Astrocyte (in vitro differentiated cells and primary cell): ENCODE measurements around the gene HTR4. TPM values are rescaled to one million over a fixed set of nuclear protein-coding genes. Genes with fewer than 3 reads are reported as not detected.

Experiments
- DNase-seq: peaks from one replicate; pipeline ENCODE4 v3.0.0-alpha.2; 2010; ENCODE audit warnings: low read depth
- FAIRE-seq: peaks from 2 replicates; lab custom pipeline; 2011; peaks lifted over from hg19 to GRCh38; lab: Jason Lieb, UNC
- H2AFZ ChIP-seq: 2 replicates; pipeline ENCODE4 v1.6.0; 2012; ENCODE audit warnings: low read depth, low read length, inconsistent platforms
- H3K27ac ChIP-seq: 2 replicates; pipeline ENCODE4 v1.5.1; 2011; ENCODE audit warnings: low read depth, low read length, inconsistent platforms
- H3K27me3 ChIP-seq: 2 replicates; pipeline ENCODE4 v1.6.0; 2011; ENCODE audit warnings: low read length, inconsistent platforms; ENCODE audit not compliant: insufficient read depth
- H3K36me3 ChIP-seq: 2 replicates; pipeline ENCODE4 v1.5.1; 2011; ENCODE audit warnings: low read length, inconsistent platforms; ENCODE audit not compliant: insufficient read depth
- H3K4me1 ChIP-seq: 2 replicates; pipeline ENCODE4 v1.5.1; 2011; ENCODE audit warnings: low read length, inconsistent platforms; ENCODE audit not compliant: insufficient read depth
- H3K4me2 ChIP-seq: 2 replicates; pipeline ENCODE4 v1.6.0; 2012; ENCODE audit warnings: low read length, inconsistent platforms
- H3K4me3 ChIP-seq: 2 replicates; pipeline ENCODE4 v1.5.1; 2011; ENCODE audit warnings: low read depth, mild to moderate bottlenecking, low read length, inconsistent platforms; ENCODE audit not compliant: insufficient read depth
- H3K79me2 ChIP-seq: 2 replicates; pipeline ENCODE4 v1.6.0; 2012; ENCODE audit warnings: mild to moderate bottlenecking, low read length, inconsistent platforms; ENCODE audit not compliant: insufficient read depth
- H3K9ac ChIP-seq: 2 replicates; pipeline ENCODE4 v1.6.0; 2012; ENCODE audit warnings: mild to moderate bottlenecking, low read length, inconsistent platforms
- H3K9me3 ChIP-seq: 2 replicates; pipeline ENCODE4 v1.5.1; 2012; ENCODE audit warnings: low read depth, mild to moderate bottlenecking, low read length, inconsistent platforms; ENCODE audit not compliant: insufficient read depth
- H4K20me1 ChIP-seq: 2 replicates; pipeline ENCODE4 v1.6.0; 2012; ENCODE audit warnings: low read length, inconsistent platforms; ENCODE audit not compliant: insufficient read depth
- H3K27ac Mint-ChIP-seq: one replicate; pipeline ENCODE4 v1.8.0; 2021; ENCODE audit warnings: mild to moderate bottlenecking, mixed read lengths; ENCODE audit not compliant: unreplicated experiment
- H3K27me3 Mint-ChIP-seq: one replicate; pipeline ENCODE4 v1.8.0; 2021; ENCODE audit warnings: low read depth, mixed read lengths; ENCODE audit not compliant: unreplicated experiment
- H3K36me3 Mint-ChIP-seq: one replicate; pipeline ENCODE4 v1.8.0; 2021; ENCODE audit warnings: low read depth, mixed read lengths; ENCODE audit not compliant: unreplicated experiment
- H3K4me1 Mint-ChIP-seq: one replicate; pipeline ENCODE4 v1.8.0; 2021; ENCODE audit warnings: low read depth, mixed read lengths; ENCODE audit not compliant: unreplicated experiment
- H3K4me3 Mint-ChIP-seq: one replicate; pipeline ENCODE4 v1.8.0; 2021; ENCODE audit warnings: mild to moderate bottlenecking, moderate library complexity, mixed read lengths; ENCODE audit not compliant: unreplicated experiment
- H3K9me3 Mint-ChIP-seq: one replicate; pipeline ENCODE4 v1.8.0; 2021; ENCODE audit warnings: mild to moderate bottlenecking, mixed read lengths; ENCODE audit not compliant: unreplicated experiment
- CTCF ChIP-seq: IDR thresholded peaks from 2 replicates; pipeline ENCODE4 v1.5.1; 2011; ENCODE audit warnings: low read depth, mild to moderate bottlenecking, inconsistent platforms, low read length, moderate library complexity; ENCODE audit not compliant: insufficient read depth
- EZH2 ChIP-seq: IDR thresholded peaks from 2 replicates; pipeline ENCODE4 v1.6.1; 2012; ENCODE audit warnings: mild to moderate bottlenecking, low read length, inconsistent platforms; ENCODE audit not compliant: insufficient read depth
- total RNA-seq: library from RNA; stranded (reverse); gene quantifications from 2 replicates; pipeline ENCODE4 v1.2.1, GENCODE V29; 2021

Gene HTR4
- total RNA-seq, 1 donor from 2014 or later: not detected

- Histone ChIP-seq H3K4me1 (no peaks in the 10 kb centered on the region), H3K9ac (no peak overlapping the region), H4K20me1 (no peaks in the 10 kb centered on the region), H3K4me2 (no peak overlapping the region), H3K4me3 (no peak overlapping the region), H2AFZ (no peak overlapping the region), H3K9me3 (peaks cover 2% of the 10 kb centered on the region), H3K79me2 (no peaks in the 10 kb centered on the region), H3K27me3 (peaks cover 2% of the 10 kb centered on the region), H3K36me3 (no peaks in the 10 kb centered on the region), H3K27ac (no peak overlapping the region)
- FAIRE-seq (no peak), DNase-seq (no peak)
- no peak for TF ChIP-seq CTCF
- no peak for TF ChIP-seq EZH2
- peak overlapping the region; percentile 59 for H3K27ac Mint-ChIP-seq
- H3K4me1 Mint-ChIP-seq: peaks cover 28% of the 10 kb centered on the region
- peaks cover 1% of the 10 kb centered on the region for H3K36me3 Mint-ChIP-seq
- no peaks in the 10 kb centered on the region for H3K9me3 Mint-ChIP-seq
- no peak overlapping the region for H3K4me3 Mint-ChIP-seq
- peaks cover 7% of the 10 kb centered on the region for H3K27me3 Mint-ChIP-seq
These were observed 113.1 kb downstream of the HTR4 start for GRCh38 chr5:148541054-148541835.

GRCh38 chr5:148540647-148541046 is 113.7 kb downstream of the HTR4 start:
- Mint-ChIP-seq H3K36me3 (peaks cover 1% of the 10 kb centered on the region), H3K9me3 (no peaks in the 10 kb centered on the region), H3K4me3 (no peak overlapping the region), H3K27ac (peak overlapping the region; percentile 22), H3K4me1 (peaks cover 28% of the 10 kb centered on the region), H3K27me3 (peaks cover 7% of the 10 kb centered on the region)
- Histone ChIP-seq H3K4me3 (no peak overlapping the region), H3K36me3 (no peaks in the 10 kb centered on the region), H4K20me1 (no peaks in the 10 kb centered on the region), H3K79me2 (no peaks in the 10 kb centered on the region), H3K4me2 (no peak overlapping the region), H3K4me1 (no peaks in the 10 kb centered on the region), H3K9me3 (peaks cover 2% of the 10 kb centered on the region), H3K27ac (no peak overlapping the region), H3K9ac (no peak overlapping the region), H3K27me3 (peaks cover 2% of the 10 kb centered on the region), H2AFZ (no peak overlapping the region)
- FAIRE-seq (no peak), DNase-seq (no peak)
- TF ChIP-seq EZH2 (no peak), CTCF (no peak)

GRCh38 chr5:148539851-148540250 is 114.5 kb downstream of the HTR4 start:
- no peaks in the 10 kb centered on the region for H3K9me3 Mint-ChIP-seq
- no peak overlapping the region for H3K4me2 ChIP-seq
- H3K36me3 ChIP-seq: no peaks in the 10 kb centered on the region
- no peak overlapping the region for H3K4me3 Mint-ChIP-seq
- no peak overlapping the region for H3K27ac Mint-ChIP-seq
- H2AFZ ChIP-seq: no peak overlapping the region
- no peak overlapping the region for H3K9ac ChIP-seq
- no peak overlapping the region for H3K27ac ChIP-seq
- H3K9me3 ChIP-seq: peaks cover 2% of the 10 kb centered on the region
- H3K36me3 Mint-ChIP-seq: peaks cover 1% of the 10 kb centered on the region
- no peak for FAIRE-seq
- no peak overlapping the region for H3K4me3 ChIP-seq
- peaks cover 28% of the 10 kb centered on the region for H3K4me1 Mint-ChIP-seq
- H3K79me2 ChIP-seq: no peaks in the 10 kb centered on the region
- peaks cover 11% of the 10 kb centered on the region for H3K27me3 Mint-ChIP-seq
- TF ChIP-seq CTCF (no peak), EZH2 (no peak)
- DNase-seq: no peak
- H3K4me1 ChIP-seq: no peaks in the 10 kb centered on the region
- peaks cover 2% of the 10 kb centered on the region for H3K27me3 ChIP-seq
- H4K20me1 ChIP-seq: no peaks in the 10 kb centered on the region
